Activated CD4-positive, alpha-beta T cell treated with anti-CD3 and anti-CD28 coated beads for 4 hours (primary cell): Measurements from ENCODE around the gene UPB1.
"Not testable (repeated sequence)": the region's sequence is repeated elsewhere in the genome, so short reads cannot be mapped to it uniquely, and the experiment has no call there.

Experiments used
- DNase-seq, 2 donors: peaks; one replicate each; pipeline ENCODE4 v3.0.0-alpha.2; 2020

Gene UPB1

GRCh38 chr22:24506802-24507438 is 11.8 kb downstream of the UPB1 start:
- DNase-seq = no peak

DNA sequence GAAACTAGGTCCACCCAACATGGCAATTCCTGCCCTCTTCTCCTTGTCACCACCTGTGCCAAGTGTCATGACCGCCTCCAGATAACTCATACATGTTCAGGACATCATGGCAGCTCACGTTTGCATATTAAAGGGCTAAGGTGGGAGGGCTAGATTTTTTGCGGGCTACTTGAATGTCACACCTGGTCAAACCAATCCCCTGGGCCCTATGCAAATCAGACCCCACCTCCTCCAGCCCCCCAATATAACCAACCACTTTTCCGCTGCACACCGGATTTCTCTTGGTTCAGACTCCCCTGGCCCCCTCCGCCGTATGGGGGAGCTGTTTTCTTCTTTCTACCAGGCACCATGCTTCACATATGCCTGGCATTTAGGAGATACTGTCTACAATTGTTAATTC is 12.6 kb downstream of the UPB1 start:
- DNase-seq = no peak

DNA sequence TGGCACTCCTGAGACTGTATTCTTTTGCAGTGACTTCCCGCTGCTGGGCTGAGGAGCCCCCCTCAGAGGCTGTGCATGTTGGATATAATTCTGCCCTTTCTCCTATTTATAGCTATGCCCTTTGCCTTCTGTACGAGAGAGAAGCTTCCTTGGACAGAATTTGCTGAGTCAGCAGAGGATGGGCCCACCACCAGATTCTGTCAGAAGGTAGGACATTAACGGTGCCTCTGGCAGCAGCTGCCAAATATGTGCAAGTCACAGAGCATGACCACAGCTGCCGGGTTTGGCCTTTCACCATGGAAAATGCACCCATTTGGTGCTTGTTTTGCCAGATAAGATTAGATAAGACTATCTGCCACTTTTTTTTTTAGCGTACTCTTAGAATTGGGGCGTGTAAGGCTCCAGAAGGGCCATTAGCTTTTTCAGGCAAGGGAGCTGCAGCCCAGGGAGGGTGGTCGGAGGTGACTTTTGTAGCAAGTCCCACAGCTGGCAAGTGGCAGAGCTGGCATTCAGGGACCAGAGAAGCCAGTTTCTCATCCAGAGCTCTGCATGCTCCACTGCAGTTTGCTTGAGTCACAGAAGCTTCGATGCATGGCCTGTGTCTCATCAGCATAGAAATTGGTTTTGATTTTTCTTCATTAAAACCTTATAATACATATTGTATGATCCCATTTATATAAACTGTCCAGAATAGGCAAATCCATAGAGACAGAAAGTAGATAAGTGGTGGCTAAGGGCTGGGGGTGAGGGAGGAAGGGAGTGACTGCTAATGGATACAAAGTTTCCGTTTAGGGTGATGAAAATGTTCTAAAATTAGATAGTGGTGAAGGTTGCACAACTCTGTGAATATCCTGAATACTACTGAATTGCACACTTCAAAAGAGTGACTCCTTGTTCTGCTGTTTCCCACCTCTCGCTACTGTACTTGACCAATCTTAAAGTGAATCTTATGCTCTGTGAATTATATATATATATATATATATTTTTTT is 15.8 kb downstream of the UPB1 start:
- no peak for DNase-seq

- DNase-seq = no peak
Observed at GRCh38 chr22:24512043-24512442, 16.9 kb downstream of the UPB1 start.

DNA sequence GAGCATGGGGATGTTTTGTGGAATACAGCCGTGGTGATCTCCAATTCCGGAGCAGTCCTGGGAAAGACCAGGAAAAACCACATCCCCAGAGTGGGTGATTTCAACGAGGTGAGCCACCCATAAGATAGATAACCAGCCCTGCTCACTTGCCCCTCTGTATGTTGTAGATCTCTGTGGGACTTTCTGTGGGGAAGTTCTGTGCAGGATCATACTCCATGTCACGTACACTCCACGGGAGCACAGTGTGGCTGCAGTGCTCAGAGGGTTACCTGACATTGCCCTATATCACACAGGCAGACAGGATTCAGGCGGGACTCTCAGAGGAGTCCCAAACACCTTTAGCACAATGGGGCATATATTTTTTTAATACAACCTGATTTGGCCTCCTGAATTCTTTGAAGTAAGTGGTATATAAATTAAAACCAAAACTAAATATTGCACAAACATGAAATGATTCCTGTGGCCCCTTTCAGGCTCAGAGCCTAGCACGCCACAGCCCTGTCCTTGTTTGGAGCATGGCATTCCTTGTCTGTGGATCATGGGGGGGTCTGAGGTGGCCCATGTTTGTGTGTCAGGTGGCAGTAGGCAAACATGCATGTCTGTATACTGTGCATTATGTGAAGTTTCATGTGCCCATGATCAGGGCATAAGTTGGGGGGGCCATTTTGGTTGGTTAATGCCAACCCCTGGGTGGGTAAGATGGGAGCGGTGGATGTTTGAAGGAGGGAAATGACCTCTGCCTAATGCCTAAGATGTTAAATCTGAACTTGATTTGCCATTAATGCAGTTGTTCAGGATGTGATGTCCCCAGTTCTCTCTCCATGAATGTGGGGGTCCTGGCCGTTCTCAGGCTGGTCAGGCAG is 18.5 kb downstream of the UPB1 start:
- no peak for DNase-seq

- DNase-seq = no peak
Observed at GRCh38 chr22:24514241-24515026, 19.3 kb downstream of the UPB1 start.

DNA sequence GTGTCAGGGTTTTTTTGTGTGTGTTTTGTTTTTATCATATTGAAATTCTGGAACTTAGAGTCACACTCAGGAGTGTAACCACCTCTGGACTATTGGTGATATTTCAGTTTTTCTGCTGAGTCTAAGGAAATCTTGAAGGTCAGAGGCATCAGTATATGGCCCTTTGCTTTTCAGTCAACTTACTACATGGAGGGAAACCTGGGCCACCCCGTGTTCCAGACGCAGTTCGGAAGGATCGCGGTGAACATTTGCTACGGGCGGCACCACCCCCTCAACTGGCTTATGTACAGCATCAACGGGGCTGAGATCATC is 19.9 kb downstream of the UPB1 start:
- no peak for DNase-seq

DNA sequence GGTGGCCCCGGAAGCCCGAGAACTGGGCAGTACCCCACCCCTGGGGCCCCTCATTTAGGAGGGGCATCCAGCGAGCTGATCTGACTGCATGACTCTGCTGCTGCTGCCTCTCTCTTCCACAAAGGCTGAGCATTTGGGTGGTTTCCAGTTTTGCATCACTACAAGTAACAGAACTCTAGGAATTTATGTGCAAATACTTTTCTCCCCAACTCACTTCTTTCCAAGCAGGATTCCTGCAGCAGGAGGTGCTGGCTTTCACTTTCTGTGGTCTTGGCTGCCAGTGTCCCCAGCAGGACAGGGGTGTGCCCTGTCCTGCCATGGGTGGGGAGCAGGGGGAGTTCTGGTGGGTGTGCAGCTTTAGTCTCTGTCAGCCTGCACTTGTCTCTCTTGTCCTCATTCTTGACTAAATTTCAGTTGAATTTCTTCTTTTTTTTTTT is 21.2 kb downstream of the UPB1 start:
- no peak for DNase-seq

- no peak for DNase-seq
Observed at GRCh38 chr22:24517446-24517845, 22.3 kb downstream of the UPB1 start.

- DNase-seq = no peak
Observed at GRCh38 chr22:24518228-24518627, 23.1 kb downstream of the UPB1 start.

- DNase-seq = no peak
Observed at GRCh38 chr22:24518771-24519485, 23.8 kb downstream of the UPB1 start.

DNA sequence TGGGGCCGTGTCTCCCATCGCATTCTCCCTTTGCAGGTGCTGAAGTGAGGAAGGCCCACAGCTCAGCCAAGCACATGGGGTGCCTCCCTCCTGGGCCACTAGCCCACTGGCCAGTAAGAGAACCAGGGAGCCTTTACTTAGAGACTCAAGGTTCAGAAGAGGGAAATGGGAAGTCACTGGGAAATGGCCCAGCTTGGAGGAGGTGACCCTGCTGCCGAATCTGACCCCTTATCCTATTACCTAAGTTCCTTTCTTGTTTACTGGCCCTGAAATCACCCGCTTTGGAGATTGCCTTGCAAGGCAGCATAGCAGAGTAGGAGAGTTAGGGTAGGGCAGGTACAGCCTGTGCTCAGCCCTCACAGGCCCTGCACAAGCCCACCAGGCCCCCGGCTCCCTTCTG is 24.4 kb downstream of the UPB1 start:
- DNase-seq = no peak

- peak; percentile 14 to 32 for DNase-seq
Observed at GRCh38 chr22:24521791-24522245, 26.7 kb downstream of the UPB1 start.

DNA sequence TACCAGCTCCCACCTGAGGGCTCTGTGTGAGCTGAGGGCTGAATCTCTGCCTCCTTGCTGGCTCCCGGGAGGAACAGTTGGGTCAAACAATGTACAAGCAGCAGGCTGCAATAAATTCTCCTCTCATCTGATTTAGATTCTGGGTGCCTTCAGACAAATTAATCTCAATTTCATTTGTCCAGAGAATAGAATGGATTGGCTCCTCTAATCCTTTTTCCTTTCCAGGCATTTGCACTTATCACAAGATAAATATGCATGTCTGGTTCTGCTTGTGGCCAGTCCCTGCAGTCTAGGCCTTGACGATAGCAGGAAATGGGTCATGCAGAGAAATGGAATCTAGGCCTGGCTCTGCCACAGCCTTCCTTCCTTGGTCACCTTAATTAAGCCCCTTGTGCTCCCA is 28.7 kb downstream of the UPB1 start:
- DNase-seq = no peak

GRCh38 chr22:24525416-24526037 is 30.4 kb downstream of the UPB1 start:
- DNase-seq = peak; percentile 74 to 83

GRCh38 chr22:24526191-24526590 is 31.1 kb downstream of the UPB1 start:
- DNase-seq = no peak

DNA sequence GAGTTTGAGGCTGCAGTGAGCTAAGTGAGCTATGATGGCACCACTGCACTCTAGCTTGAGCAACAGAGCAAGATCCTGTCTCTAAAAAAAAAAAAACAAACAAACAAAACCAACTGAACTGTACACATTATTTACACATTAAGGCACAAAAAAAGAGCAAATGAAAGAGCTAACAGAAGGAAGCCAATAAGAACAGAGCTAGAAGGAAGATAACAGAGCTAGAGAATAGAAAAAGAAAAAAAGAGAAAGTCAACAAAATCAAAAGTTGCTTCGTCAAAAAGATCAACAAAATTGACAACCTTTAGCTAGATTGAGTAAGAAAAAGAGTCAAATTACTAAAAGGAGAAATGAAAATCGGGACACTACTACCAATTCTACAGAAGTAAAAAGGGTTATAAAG is 34.8 kb downstream of the UPB1 start:
- no peak for DNase-seq

GRCh38 chr22:24530968-24531367 is 35.8 kb downstream of the UPB1 start:
- not testable (repeated sequence) for DNase-seq

DNA sequence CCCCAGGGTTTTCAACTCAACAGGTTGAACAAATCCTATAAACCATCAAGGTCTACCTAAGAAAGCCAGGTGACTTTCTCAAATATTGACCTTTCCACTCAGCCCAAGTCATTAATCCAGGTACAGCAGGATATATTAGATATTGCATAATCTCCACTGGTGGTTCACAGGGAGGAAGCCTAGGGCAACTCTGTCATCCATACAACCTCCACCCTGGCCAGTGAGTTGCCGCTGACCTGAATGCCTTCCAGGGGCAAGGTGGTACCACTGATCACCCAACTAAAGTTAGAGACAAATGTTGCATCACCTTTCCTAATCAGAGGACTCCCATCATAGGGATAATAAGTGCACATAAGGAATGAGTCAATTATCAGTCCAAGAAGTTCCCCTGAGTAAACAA is 36.9 kb downstream of the UPB1 start:
- DNase-seq = no peak

DNA sequence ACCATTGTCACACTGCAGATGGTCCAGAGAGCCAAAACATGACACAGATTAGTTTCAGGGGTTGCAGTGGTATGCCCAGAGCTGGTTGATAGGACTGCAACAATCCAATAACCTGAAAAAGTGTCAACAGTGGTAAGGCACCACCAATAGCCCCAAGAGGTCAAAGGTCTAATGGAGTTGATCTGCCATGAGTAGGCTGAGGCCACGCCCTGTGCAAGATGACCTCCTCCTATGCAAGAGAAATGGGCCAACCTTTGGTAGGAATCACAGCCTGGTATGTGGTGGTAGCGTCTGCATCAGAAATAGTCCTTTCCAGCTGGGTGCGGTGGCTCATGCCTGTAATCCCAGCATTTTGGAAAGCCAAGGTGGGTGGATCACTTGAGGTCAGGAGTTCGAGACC is 40.2 kb downstream of the UPB1 start:
- DNase-seq = no peak

- no peak for DNase-seq
Observed at GRCh38 chr22:24536089-24536488, 41.0 kb downstream of the UPB1 start.
